Endothelial cell of hepatic sinusoid (primary cell): ENCODE measurements around the gene HTR1A.

Experiments
- in situ Hi-C: cut with HindIII; loops from 2 replicates; pipeline ENCODE4 v1.10.0; 2017; ENCODE audit warnings: low sequenced_read_pairs

Gene HTR1A

GRCh38 chr5:63962279-63962678 lies at the start of gene HTR1A:
Gene HTR1A (minus strand): TSS chr5:63962445. CDS start chr5:63961719, 726 bp downstream.
- in situ Hi-C loops = no loop called here

DNA sequence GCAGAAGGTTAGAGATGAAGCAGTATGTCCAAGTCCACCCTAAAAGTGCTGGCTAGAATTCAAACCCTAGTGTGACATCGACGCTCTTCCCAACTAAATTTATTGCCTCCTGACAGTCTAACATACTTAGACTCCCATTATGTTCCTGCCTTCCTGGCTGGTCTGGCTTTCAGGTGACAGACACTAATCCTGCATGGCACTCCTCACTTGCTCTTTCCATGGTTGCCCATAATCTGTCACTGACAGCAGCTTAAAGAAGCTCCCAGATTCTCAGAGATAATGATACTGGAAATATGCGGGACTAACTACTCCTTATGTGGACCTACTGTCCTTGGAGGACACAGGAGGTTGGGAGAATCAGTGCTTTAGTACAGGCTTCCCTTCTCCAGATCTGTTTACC lies 41.7 kb upstream of the HTR1A start:
- in situ Hi-C loops = no loop called here

DNA sequence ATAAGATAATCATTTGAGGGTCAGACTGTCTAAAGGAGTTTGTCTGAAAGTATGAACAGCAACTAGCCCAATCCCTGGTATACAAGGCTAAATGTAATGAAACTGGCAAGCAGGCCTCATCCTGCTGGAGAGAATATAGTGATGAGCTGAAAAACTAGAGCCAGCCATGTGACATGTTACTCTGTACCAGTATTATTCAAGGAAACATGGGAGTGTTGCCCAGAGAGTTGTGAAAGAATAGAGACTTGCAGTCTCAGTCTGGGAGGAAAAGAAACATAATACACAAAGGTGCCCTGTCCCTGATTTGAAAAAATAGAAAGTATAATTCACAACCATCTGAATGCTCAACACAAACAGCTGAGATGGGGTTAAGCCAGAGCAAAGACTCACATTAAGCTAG lies 37.9 kb upstream of the HTR1A start:
- in situ Hi-C loops = no loop called here

DNA sequence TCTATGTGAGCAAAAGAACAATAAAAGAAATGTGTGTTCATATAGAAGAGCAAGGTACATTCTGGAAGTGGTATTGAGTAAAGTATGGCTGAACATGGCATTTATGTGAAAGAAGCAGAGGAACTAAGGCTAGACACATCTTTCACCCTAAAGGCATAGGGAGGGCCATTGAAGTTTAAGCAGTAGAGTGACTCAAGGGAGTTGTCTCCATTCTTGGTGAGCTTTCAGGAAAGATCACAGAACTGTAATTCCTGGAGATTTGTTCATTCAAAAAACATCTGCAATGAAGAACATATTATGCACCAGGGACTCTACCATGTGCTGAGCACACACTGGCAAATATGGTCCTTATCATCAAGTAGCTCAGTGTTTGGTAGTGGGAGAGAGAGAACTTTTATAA lies 24.8 kb upstream of the HTR1A start:
- in situ Hi-C loops = no loop called here

DNA sequence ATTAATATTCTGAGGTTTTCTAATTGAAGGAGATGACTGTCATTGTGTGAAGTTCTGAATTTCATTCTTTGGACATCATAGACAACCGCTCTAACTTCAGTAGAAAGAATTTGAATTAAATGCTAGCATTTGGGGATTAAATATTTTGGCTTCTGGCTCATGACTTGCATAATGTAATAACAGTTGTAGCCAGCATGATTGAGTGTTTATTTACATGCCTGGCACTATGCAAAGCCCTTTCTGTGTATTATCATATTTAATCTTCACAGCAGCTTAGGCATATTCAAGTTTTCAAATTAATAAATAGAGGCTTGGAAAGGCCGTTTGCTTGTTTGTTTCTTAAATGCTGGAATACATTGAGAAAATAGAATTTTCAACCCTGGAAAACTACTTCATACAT lies 19.6 kb upstream of the HTR1A start:
- in situ Hi-C loops = no loop called here

- in situ Hi-C loops = no loop called here
Measured at GRCh38 chr5:63963926-63964325, 1.7 kb upstream of the HTR1A start.

DNA sequence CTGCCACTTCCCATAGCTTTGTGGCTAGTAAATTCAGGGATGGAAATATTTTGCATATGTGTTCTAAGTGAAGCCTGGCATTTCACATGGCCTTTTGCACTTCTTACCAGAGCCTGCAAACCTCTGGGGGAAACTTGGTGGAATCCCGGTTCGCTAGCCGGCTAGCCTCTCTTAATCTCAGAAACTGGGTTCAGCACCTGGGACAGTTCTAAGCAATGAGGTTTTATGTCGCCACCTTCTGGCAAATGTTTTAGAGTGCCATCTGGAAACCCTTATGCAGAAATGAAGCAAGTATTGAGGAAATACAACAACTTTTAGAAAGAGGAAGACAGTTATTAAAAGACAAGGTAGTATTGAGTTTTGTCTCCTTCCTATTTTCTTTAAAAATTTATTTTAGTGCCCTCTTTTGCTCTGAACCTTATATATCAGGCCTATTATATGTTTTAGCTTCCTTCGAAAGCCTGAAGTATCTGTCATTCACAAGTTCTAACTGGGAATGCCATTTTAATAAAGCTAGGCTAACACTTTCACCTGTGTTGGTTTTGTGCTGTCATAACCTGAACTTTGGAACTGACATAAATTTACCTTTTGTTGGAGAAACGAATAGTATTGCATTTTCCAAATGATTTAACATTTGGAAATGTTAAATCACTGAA lies 963 bp upstream of the HTR1A start:
- in situ Hi-C loops = no loop called here

- in situ Hi-C loops = no loop called here
Measured at GRCh38 chr5:63961598-63962161, 565 bp downstream of the HTR1A start.

DNA sequence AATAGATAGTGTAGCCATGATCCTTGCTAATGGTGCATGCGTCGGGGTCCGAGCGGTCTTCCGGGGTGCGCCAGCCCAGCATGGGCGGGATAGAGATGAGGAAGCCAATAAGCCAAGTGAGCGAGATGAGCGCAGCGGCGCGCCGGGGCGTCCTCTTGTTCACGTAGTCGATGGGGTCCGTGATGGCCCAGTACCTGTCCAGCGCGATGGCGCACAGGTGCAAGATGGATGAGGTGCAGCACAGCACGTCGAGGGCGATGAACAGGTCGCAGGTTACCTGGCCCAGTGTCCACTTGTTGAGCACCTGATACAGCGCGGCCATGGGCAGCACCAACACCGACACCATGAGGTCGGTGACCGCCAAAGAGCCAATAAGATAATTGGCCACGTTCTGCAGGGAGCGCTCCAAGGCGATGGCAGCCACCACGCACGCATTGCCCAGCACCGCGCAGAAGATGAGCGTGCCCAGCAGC lies 1.1 kb downstream of the HTR1A start:
- in situ Hi-C loops = no loop called here

GRCh38 chr5:63960646-63961045 lies 1.6 kb downstream of the HTR1A start:
- in situ Hi-C loops = no loop called here

GRCh38 chr5:63959177-63959982 lies 2.9 kb downstream of the HTR1A start:
- in situ Hi-C loops = no loop called here

- in situ Hi-C loops = no loop called here
Measured at GRCh38 chr5:63958654-63959053, 3.6 kb downstream of the HTR1A start.

GRCh38 chr5:63957617-63958016 lies 4.6 kb downstream of the HTR1A start:
- in situ Hi-C loops = no loop called here

- in situ Hi-C loops = no loop called here
Measured at GRCh38 chr5:63953217-63953616, 9.0 kb downstream of the HTR1A start.

- in situ Hi-C loops = no loop called here
Measured at GRCh38 chr5:63935103-63935502, 27.1 kb downstream of the HTR1A start.

GRCh38 chr5:63931836-63932235 lies 30.4 kb downstream of the HTR1A start:
- in situ Hi-C loops = no loop called here

DNA sequence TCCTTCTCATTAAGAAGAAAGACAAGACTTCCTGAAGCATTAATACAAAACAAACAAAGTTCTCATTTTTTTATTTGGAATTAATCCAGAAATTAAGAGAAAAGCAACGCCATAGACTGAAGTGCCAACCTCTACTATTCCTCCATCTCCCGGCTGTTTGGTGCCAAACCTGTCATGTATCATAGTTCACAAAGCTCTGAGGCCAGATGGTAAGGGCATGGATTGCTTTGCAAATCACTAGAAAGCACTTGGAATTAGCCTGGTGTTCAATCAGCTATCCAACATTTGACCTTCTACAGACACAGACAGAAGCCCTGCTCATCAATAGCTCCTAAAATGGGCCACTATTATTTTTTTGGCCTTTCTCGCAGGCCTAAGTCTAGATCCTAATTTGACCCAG lies 33.8 kb downstream of the HTR1A start:
- in situ Hi-C loops = no loop called here

- in situ Hi-C loops = no loop called here
Measured at GRCh38 chr5:63923914-63924313, 38.3 kb downstream of the HTR1A start.

- in situ Hi-C loops = no loop called here
Measured at GRCh38 chr5:63919763-63920478, 42.3 kb downstream of the HTR1A start.

DNA sequence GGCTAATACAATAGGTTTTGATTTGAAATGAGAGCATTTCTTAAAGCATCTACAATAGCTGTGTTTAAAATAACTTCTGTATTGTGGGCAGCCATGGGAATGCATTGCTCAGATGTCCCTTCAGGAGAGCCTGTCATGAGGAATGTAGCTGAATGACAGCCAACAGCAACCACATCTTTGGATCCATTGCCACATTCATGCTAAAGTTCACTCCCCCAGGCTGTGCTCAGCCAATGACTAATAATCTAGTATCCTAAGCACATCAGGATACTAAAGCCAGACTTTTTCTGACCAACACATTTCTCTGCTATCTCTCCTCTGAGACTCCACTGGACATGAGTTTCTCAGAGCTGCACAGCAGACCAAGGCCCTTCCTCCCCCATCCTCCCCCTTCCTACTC lies 45.5 kb downstream of the HTR1A start:
- in situ Hi-C loops = no loop called here

DNA sequence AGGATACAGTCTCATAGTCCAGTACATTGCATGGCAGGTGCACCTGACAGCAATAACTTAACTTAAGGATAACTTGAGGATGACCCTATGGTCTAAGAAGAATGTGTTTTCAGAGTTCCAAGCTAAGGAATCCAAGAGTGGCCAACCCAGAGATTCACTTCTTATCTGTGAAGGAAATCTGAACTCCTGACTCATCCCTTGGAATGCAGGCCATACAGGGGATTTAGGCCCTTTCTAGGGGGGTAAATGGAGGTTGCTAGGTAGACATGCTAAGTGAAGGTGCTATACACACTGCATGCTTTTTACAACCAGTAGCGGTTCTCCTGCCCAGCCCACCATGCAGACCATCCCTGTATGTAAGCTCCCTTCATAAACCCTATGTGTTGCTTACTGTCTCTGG lies 50.4 kb downstream of the HTR1A start:
- in situ Hi-C loops = no loop called here
